Measurements from ENCODE around the gene GMEB1. TPM values are rescaled to one million over a fixed set of nuclear protein-coding genes. Genes with fewer than 3 reads are reported as not detected.

GMEB1 gene
- polyA plus RNA-seq, 1 donor from 2014 or later = 4.9 TPM

GRCh38 chr1:28737307-28738132, 68.9 kb downstream of the GMEB1 start:
- peak; percentile 45 for TF ChIP-seq POLR2AphosphoS5 (IDR thresholded peaks at IDR 0.05)
- no peak for TF ChIP-seq SMC3 (conservative IDR thresholded peaks at IDR 0.05; ENCODE audit: poor library complexity)
- TF ChIP-seq CTCF (IDR thresholded peaks at IDR 0.05; ENCODE audit: poor library complexity, severe bottlenecking) = no peak
- peak; percentile 54 for TF ChIP-seq MXI1 (conservative IDR thresholded peaks at IDR 0.05; ENCODE audit: poor library complexity, severe bottlenecking)
- Histone ChIP-seq H3F3A (ENCODE audit: insufficient read depth, low read length, poor library complexity, severe bottlenecking) (no peaks in the 10 kb centered on the region), H3K4me3 (ENCODE audit: low read length) (peak overlapping the region; percentile 96), H3K9me2 (ENCODE audit: insufficient read depth, low read length) (no peaks in the 10 kb centered on the region), H3K9ac (ENCODE audit: low read length) (peak overlapping the region; percentile 98), H3K79me2 (replicated peaks; ENCODE audit: insufficient read depth, low read length) (peaks cover 55% of the 10 kb centered on the region), H3K9me3 (ENCODE audit: low read length) (no peaks in the 10 kb centered on the region), H3K27me3 (ENCODE audit: insufficient read depth, low read depth, low read length) (no peaks in the 10 kb centered on the region), H4K20me1 (ENCODE audit: insufficient read depth) (no peaks in the 10 kb centered on the region), H3K36me3 (ENCODE audit: insufficient read depth, low read length) (no peaks in the 10 kb centered on the region), H2AFZ (ENCODE audit: low read depth, low read length) (peak overlapping the region; percentile 46), H3K4me2 (ENCODE audit: low read length) (peak overlapping the region; percentile 38), H3K27ac (ENCODE audit: low read length) (peak overlapping the region; percentile 97)

- H3K4me2 ChIP-seq (ENCODE audit: low read length) = no peak overlapping the region
- TF ChIP-seq EP300 (conservative IDR thresholded peaks at IDR 0.05; ENCODE audit: poor library complexity, severe bottlenecking) (no peak), POLR2AphosphoS5 (IDR thresholded peaks at IDR 0.05) (no peak), CTCF (IDR thresholded peaks at IDR 0.05; ENCODE audit: poor library complexity, severe bottlenecking) (no peak), RAD21 (conservative IDR thresholded peaks at IDR 0.05) (no peak), MXI1 (conservative IDR thresholded peaks at IDR 0.05; ENCODE audit: poor library complexity, severe bottlenecking) (no peak), REST (IDR thresholded peaks at IDR 0.05; ENCODE audit: borderline replicate concordance) (no peak), SMC3 (conservative IDR thresholded peaks at IDR 0.05; ENCODE audit: poor library complexity) (no peak), EZH2 (IDR thresholded peaks at IDR 0.05; ENCODE audit: borderline replicate concordance, insufficient read depth, low read length, poor library complexity, severe bottlenecking) (no peak), TAF1 (IDR thresholded peaks at IDR 0.05; ENCODE audit: low read depth) (no peak)
- no peaks in the 10 kb centered on the region for H3F3A ChIP-seq (ENCODE audit: insufficient read depth, low read length, poor library complexity, severe bottlenecking)
- H3K27ac ChIP-seq (ENCODE audit: low read length) = no peak overlapping the region
- H3K9me2 ChIP-seq (ENCODE audit: insufficient read depth, low read length) = no peaks in the 10 kb centered on the region
- H3K27me3 ChIP-seq (ENCODE audit: insufficient read depth, low read depth, low read length) = no peaks in the 10 kb centered on the region
- H3K9ac ChIP-seq (ENCODE audit: low read length) = no peak overlapping the region
- peaks cover 10% of the 10 kb centered on the region for H4K20me1 ChIP-seq (ENCODE audit: insufficient read depth)
- H2AFZ ChIP-seq (ENCODE audit: low read depth, low read length) = no peak overlapping the region
- no peaks in the 10 kb centered on the region for H3K9me3 ChIP-seq (ENCODE audit: low read length)
- H3K79me2 ChIP-seq (replicated peaks; ENCODE audit: insufficient read depth, low read length) = peaks cover 81% of the 10 kb centered on the region
- peak overlapping the region; percentile 40 for H3K4me3 ChIP-seq (ENCODE audit: low read length)
- H3K36me3 ChIP-seq (ENCODE audit: insufficient read depth, low read length) = no peaks in the 10 kb centered on the region
Measured at GRCh38 chr1:28740118-28740517, 71.5 kb downstream of the GMEB1 start.
